Measurements from ENCODE around the gene MYH2. TPM values are rescaled to one million over a fixed set of nuclear protein-coding genes. Genes with fewer than 3 reads are reported as not detected.

MYH2 gene
- total RNA-seq, result 3.5 TPM in 1 of 2 replicates, not detected in the other

DNA sequence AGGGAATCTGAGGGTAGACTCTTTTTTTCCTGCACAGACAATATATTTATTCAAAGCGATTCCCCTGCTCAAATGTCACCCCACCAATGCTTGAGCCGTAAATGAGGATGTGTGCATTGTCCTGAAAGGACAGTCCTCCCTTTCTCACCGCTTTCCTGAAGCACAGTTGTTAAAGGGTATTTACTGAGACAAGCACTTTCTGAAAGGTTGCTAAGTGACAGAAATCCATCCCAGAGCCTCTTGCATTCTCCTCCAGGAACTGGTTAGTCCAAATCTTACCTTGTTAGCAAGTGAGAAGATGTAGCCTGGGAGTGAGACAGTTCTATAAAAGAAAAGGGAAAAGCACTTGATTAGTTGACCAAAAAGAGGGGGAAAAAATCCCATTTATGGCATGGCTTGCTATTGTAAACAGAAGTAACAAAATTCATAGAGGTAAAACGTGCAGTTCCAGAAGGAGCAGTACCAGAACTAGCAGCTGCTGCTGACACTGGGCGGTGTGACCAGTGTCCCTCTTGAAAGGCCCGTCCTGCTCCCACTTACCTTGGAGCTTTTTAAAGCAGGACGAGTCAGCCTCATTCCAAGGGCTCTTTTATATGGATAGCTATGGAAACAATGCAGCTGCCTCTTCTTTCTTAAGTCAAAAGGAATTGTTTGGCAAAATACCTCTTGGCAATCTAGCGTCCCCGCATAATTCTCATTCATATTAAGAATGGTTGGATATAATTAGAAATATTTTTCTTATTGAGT, at the start of gene MYH2:
TSS of gene MYH2 (minus strand) at position 563 of the 747 bp plus-strand sequence. CDS start 1,738 bp downstream, outside the sequence.

DNA sequence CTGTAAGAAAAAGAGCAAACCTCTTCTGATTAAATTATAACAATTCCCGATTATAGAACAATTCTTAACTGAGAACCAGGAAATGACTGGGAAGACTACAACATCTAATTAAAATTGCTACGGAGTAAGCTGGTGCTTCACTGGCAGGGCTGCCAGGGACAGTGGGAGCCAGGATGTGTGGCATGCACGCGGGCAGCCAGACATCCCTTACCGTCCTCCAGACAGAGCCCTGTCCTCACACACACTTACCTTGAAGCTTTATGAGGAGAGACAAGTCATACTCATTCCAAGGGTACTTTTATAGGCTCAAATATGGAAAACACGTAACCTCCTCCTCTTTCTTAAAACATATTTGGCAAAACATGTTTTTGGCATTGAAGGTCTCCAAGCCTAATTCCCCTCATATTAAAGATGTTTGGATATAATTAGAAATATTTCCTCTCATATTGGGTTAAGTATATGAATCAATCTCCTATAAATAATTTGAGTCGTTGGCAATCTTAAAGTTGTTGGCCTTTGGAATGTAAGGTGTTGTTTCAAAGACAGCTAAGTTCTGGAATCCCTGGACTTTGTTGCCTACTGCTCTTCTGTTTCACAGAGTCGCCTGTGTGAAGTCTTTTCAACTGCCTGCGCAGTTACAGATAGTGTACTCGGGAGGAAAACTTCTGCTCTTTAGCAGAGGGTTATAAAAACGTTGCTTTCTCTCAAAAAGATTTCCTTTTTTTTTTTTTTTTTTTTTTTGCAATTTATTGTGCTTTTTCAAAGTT, 31.0 kb downstream of the MYH2 start, which contains the start of gene MYH1:
TSS of gene MYH1 (minus strand) at position 272 of the 767 bp plus-strand sequence. CDS start 1,900 bp downstream, outside the sequence.

Other genes starting within 250 kb of the MYH2 start
- under 0.01 and 0.47 TPM in 2 replicates for gene MYH13, start 176.7 kb downstream of the MYH2 start, total RNA-seq
- gene MYH8, start 127.7 kb downstream of the MYH2 start, total RNA-seq, result 4.1 TPM in 1 of 2 replicates, not detected in the other
- gene MYH4, start 80.1 kb downstream of the MYH2 start, total RNA-seq, result not detected in 2 replicates
- 0.09 TPM in 1 of 2 replicates, not detected in the other for gene MYH1, start 31.1 kb downstream of the MYH2 start, total RNA-seq
- gene MYH3, start 107.7 kb upstream of the MYH2 start, total RNA-seq, result 1.3 and 31.8 TPM in 2 replicates
- 22.9 and 25.4 TPM in 2 replicates for gene SCO1, start 147.9 kb upstream of the MYH2 start, total RNA-seq
- 6.9 and 18.3 TPM in 2 replicates for gene ADPRM, start 147.9 kb upstream of the MYH2 start, total RNA-seq
- 1.5 and 5.1 TPM in 2 replicates for gene TMEM220, start 180.4 kb upstream of the MYH2 start, total RNA-seq